AML-193 (cell line): ENCODE measurements around the gene CACNA1E.

ENCODE experiments used
- DNase-seq, 2 experiments: peaks; one replicate each; lab custom pipeline; 2025; lab: John Stamatoyannopoulos, UW

CACNA1E gene

DNA sequence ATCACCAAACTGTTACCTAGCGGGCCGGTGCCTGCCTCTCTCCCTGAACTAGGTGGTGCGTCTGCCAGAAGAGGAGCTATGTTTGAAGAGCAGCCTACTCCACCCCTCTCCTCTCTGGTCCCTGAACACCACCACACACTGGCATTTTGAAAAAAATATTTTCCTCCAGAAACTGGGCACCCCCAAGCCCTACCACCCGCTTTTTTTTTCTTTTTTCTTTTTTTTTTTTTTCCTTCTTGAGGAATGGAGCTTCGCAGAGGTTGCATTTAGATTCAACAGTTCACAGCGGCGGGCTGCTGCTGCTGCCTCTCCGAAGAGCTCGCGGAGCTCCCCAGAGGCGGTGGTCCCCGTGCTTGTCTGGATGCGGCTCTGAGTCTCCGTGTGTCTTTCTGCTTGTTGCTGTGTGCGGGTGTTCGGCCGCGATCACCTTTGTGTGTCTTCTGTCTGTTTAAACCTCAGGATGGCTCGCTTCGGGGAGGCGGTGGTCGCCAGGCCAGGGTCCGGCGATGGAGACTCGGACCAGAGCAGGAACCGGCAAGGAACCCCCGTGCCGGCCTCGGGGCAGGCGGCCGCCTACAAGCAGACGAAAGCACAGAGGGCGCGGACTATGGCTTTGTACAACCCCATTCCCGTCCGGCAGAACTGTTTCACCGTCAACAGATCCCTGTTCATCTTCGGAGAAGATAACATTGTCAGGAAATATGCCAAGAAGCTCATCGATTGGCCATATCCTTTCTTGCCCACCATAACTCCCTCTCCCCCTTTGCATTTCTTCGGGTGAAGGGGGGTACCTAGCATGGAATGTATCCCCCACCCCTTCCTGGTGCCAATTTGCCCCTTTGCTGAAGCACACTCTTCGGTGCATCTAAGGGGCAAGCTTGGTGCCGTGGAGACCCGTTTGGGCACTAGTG lies at the start of gene CACNA1E:
Gene CACNA1E (plus strand): TSS at position 233 of the 911 bp plus-strand sequence. CDS start 228 bp downstream, at position 461.
- DNase-seq = no peak

GRCh38 chr1:181433931-181434330 lies 49.4 kb upstream of the CACNA1E start:
- DNase-seq = no peak

GRCh38 chr1:181438013-181438412 lies 45.3 kb upstream of the CACNA1E start:
- DNase-seq = no peak

DNA sequence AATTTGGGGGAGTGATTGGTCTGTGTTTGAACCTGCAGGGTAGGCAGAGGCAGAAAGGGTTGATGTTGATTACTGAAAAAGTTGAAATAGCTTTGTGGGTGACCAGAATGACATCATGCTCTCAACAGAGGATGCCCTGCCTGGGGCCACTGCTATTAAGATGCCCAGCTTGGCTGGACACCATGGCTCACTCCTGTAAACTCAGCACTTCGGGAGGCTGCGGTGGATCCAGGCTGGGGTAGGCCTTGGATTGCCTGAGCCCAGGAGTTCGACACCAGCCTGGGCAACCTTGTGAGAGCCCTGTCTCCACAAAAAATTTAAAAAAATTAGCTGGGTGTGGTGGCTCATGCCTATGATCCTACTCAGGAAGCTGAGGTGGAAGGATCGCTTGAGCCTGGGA lies 42.8 kb upstream of the CACNA1E start:
- no peak for DNase-seq

DNA sequence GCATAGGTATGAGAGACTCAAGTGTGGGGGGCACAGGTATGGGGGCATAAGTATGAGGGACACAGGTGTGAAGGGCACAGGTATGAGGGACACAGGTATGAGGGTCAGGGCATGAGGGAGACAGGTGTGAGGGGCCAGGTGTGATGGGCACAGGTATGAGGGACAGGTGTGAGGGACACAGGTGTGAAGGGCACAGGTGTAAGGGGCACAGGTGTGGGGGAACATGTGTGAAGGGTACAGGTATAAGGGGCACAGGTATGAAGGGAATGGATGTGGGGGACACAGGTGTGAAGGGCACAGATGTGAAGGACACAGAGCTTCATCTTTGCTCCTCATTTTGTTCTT lies 41.2 kb upstream of the CACNA1E start:
- no peak for DNase-seq

DNA sequence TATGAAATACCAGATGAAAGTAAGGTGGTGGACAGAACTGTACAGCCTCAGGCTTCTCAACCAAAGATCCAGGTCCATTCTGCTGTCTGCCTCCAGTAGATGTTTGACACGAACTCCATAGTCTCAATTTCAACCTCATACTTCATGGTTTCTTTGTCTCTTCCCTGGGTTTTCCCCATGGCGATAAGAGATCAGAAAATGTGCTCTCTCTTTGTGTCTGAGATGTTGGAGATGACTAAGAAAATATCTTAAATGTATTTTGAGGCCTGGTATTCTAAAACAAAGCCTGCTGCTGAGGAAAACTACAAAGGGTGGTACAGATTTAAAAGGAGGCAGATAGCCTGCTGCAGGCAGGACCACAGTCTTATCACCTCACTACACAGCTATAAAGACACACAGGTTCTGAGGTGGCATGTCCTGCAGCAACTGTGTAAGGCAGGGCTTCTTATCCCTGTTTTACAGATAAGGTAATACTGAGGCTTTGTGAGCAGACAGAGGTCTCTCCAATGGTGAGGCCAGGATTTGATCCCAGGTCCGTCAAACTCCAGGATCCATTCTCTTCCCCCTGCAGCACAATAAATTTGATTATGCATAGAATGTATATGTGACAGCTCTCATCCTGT lies 40.0 kb upstream of the CACNA1E start:
- DNase-seq = no peak

DNA sequence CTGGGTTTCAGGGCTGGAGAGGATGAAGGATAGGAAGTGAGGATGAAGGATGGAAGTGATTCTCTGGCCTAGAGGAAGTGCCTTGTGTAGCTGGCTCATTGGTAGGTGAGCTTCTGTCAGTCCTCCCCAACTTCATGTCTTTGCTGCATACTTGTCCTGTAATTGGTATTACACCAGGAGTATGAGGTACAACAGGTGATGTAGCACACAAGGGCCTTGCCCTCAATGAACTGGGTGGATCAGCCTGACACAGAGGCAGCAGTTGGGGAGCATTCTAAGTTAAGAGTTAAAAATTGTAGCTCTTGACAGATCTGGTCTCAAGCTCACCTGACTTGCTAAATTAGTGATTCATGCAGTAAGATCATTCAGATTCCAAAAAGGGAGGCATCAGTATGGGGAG lies 37.9 kb upstream of the CACNA1E start:
- no peak for DNase-seq

- DNase-seq = no peak
These were observed 34.9 kb upstream of the CACNA1E start for GRCh38 chr1:181448461-181448860.

DNA sequence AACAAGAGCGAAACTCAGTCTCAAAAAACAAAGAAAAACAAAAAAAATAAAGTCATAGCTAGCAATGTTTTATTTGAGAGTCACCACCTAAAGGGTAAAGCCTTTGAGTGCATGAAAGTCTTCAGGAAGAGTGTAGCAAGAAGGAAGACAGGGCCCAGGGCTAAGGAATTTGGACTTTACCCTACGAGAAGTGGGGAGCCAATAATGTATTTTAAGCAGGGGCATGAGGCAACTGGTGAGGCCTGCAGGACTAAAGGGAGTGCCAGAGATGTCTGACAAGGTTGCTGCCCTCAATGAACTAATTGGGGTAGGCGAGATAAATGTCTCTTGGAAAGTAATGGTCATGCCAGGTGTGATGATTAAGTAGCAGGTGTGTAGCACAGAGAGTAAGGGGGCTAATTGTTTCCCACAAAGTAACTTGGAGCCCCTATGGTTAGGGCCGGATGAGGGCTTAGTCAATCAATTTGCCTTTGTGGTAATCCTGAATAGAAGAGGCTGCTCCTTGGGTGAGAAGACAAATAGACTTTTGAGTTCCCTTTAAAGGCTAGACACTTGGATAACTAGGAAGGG lies 31.6 kb upstream of the CACNA1E start:
- no peak for DNase-seq

DNA sequence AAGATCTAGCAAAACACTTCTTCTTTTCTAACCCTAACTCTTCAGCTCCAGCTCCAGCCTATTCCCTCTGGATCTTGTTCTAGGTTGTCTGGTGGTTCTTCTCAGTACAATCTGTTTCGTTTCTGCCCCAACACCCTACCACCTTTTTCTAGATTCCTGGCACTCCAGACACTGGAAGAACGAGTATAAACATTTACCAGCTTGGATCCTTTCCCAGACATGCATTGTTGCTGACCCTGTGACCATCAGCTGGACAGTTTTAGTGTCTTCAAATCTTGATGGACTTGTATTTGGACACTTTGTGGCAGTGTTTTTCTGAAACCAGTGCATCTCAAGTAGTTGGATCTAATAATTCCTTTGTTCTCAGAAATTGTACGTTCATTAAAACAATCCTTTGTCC lies 30.6 kb upstream of the CACNA1E start:
- DNase-seq = no peak

DNA sequence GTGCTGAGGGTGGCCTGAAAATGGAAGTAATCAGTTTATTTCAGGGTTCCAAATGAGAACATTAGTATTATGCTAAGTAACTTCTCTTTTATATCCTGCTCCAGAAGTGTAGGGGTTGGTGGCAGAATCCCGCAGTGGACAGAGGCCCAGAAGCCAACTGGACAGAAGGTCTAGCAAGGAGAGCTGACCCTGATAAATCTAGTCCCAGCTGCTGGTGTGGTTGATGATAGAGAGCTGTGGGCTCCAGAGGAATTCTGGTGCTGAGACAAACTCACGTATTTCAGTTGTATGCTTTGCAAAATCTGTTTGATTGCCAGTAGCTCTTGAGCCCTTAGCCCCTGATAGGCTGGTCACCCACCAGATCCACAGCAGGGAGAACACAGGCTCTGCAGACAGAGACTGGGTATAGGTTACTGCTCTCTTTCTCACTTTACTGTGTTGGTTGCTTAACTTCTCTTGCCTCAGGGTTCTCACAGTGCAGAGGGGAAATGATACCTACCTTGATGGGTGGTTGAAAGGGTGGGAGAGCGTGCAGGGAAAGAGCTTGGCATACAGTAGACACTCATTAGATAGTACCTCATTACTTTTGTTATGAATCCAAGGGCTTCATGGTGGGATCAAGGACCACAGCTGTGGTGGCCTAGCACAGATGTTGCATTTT lies 29.6 kb upstream of the CACNA1E start:
- DNase-seq = no peak

- DNase-seq = no peak
These were observed 26.8 kb upstream of the CACNA1E start for GRCh38 chr1:181456551-181456950.

DNA sequence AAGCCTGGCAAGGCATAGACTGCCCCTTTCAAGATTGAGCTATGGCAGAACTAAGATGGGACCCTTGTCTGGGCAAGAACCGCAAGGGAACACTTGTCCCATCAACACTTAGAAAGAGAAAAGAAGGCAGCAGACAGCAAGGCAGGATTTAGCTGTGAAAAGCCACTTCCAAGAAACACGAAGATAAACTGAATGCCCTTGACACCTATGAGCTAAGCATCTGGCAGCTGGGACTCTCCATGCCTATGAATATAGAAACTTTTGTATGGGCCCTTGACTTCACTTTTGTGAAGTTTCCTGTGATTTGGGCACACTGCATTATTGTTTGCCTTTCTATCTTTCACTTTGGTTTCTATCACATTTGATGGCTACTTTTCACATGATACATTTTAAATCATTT lies 24.9 kb upstream of the CACNA1E start:
- no peak for DNase-seq

GRCh38 chr1:181459067-181459466 lies 24.2 kb upstream of the CACNA1E start:
- DNase-seq = no peak

DNA sequence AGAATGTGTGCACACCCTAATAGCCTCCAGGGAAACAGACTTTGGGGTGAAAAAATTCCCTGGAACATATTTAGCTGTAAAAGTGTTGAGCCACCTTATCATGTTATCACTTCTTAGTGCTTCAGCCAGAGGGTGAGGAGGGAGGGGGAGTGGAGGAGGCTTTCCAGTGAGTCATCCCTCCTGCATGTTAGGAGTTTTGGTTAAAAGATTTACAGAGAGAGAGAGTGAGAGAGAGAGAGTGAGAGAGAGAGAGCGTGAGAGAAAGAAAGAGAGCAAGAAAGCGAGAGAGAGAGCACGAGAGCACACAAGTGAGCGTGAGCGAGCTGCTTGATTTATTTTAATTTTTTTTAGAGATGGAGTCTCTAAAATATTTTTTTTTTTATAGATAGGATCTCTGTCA lies 13.5 kb upstream of the CACNA1E start:
- DNase-seq = no peak

GRCh38 chr1:181475580-181475979 lies 7.7 kb upstream of the CACNA1E start:
- DNase-seq = no peak

- DNase-seq = no peak
These were observed 6.7 kb upstream of the CACNA1E start for GRCh38 chr1:181476581-181476980.

GRCh38 chr1:181478306-181478705 lies 5.0 kb upstream of the CACNA1E start:
- DNase-seq = no peak

DNA sequence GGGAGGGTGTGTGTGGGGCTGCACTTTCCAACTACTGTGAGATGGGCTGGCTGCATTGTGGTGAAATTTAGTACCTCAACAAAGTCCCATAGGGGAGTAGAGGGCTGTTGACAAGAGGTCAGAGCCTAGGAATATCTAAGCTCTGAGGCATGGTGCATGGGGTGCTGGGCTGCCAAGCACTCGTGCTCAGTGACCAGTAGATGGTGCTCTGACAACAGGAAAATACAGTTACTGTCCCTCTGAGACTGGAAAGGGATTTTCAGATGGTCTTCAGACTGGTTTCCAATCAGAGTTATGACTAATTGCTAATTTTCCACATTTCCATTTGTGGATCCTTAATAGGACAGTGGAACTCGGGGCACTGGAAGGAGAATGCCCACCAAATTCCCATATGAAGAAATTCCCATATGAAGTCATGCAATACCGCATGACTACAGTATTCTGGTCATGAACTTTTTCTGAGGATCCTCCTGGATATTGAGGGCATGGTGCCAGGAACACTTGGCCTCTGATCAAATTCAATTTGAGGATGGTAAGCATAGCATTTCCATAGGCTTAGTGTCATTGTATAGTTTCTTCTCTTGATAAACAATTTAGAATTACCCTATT lies 4.1 kb upstream of the CACNA1E start:
- DNase-seq = peak; percentile 58 to 60

DNA sequence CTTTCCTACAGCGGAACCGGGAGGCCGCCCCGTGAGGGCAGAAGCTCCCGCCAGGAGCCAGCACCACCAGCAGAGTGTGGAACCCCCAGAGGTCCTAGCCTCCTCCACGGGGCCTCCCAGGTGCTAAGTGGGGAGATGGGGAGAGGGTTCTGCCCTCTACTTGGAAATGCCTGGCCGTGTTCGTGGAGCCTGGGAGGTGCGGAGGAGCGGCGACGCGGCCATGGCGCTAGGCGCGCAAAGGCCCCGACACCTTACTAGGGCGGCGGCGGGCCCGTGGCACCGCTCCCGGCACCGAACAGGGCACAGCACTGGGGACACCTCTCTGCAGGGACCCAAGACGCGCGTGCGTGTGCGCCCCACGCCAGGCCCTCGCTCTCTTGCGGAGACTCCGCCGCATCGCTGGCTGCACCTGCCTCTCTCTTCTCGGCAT lies 1.3 kb upstream of the CACNA1E start:
- no peak for DNase-seq

DNA sequence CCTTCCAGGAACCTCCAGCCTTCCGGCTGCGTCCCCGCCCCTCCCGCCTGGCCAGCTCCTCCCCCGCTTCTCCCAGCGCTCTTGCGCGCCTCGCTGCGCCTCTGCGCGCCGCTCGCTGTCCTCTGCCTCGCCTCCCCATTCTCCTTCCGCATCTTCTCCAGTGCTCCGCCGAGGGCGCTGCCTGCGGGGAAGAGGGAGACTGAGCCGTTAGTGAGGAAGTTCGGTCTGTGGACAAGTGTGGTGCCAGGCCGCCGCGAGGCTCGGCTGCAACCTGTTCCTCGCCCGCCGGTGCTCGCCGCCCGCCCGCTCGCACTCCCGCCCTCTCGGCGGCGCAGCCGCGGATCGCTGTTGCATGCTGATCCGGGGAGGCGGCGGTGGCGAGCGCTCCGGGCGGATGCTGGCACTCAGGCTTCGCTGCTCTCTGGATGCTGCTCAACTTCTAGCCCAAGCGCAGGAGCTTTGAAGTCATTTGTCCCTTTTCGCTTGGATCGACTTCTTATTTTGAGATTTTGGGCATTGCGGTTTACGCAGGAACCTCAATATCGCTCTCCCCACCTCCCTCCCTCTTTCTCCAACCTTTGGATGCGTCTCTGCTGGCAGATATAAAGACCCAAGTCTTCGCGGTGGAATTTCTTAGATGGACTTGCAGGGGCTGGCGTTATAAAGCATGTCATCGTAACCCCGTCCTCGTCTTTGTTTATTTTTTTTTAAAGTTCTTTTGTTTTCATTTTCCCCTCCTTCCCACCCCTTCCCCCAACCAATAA lies 614 bp upstream of the CACNA1E start:
- DNase-seq = no peak
